Measurements from ENCODE around the gene CBARP. TPM values are rescaled to one million over a fixed set of nuclear protein-coding genes. Genes with fewer than 3 reads are reported as not detected.

Gene CBARP
- total and polyA plus RNA-seq, 2 of the 13 experiments (the other 11 are each of a cell fraction or from before 2014, with no cell fraction given) = 1.2 to 1.4 TPM

DNA sequence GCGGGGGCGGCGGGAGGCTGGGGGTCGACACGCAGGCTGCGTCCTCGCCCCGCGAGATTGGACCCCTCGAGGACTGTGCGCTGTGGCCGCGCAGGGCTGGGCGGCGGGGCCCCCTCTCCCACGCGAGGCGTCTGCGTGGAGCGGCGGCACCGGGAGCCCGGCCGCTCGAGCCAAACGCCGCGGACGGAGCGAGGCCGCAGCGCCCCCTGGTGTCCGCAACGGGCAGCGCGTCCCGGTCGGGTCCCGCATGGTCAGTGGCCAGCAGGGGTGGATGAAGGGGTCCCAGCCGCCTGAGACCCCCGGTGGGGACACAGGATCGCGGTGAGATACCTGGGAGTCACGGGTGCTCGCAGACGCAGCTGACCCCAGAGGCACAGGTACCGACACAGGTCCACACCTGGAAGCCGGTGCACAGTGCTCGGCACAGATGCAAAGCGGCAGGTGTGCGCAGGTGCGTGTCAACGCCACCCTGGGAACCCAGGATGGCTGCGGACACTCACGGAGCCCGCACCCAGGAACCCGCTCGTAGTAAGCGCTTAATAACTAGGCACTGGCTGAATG lies 29.2 kb upstream of the CBARP start (continued):
- TF ChIP-seq PRDM15 (CRISPR knock-in tag; IDR thresholded peaks at IDR 0.05) (no peak; the same call in 1 of the 2 replicates), PHF8 (CRISPR knock-in tag; IDR thresholded peaks at IDR 0.05) (no peak), FLYWCH1 (CRISPR knock-in tag; IDR thresholded peaks at IDR 0.05) (no peak), RBM39 (IDR thresholded peaks at IDR 0.05; ENCODE audit: low read depth, low read length, poor library complexity, severe bottlenecking) (no peak), ZNF24 (IDR thresholded peaks at IDR 0.05) (no peak; the same call in 1 of the 2 replicates), FOXK2 (IDR thresholded peaks at IDR 0.05) (no peak), IRF9 (CRISPR knock-in tag; IDR thresholded peaks at IDR 0.05; ENCODE audit: borderline replicate concordance) (0 out of 2 replicates have a peak, but pooled peaks have one; percentile 20), ZNF766 (CRISPR knock-in tag; IDR thresholded peaks at IDR 0.05; ENCODE audit: borderline replicate concordance) (no peak), NFE2L1 (CRISPR knock-in tag; IDR thresholded peaks at IDR 0.05; ENCODE audit: borderline replicate concordance) (no peak), TAF1 (CRISPR knock-in tag; IDR thresholded peaks at IDR 0.05) (no peak), RBM22 (optimal IDR thresholded peaks at IDR 0.05; ENCODE audit: low read length) (no peak), CCAR2 (optimal IDR thresholded peaks at IDR 0.05; ENCODE audit: low read depth, low read length) (no peak), SMC3 (IDR thresholded peaks at IDR 0.05; ENCODE audit: low read length) (peak; percentile 21; the same call in 1 of the 2 replicates), TGIF2 (CRISPR knock-in tag; IDR thresholded peaks at IDR 0.05) (no peak), CBX2 (IDR thresholded peaks at IDR 0.05; ENCODE audit: low read depth, low read length) (no peak), CBX2 (CRISPR knock-in tag; IDR thresholded peaks at IDR 0.05; ENCODE audit: low read depth) (no peak), LCORL (IDR thresholded peaks at IDR 0.05) (no peak), LCORL (CRISPR knock-in tag; IDR thresholded peaks at IDR 0.05) (no peak), ZNF101 (CRISPR knock-in tag; IDR thresholded peaks at IDR 0.05; ENCODE audit: borderline replicate concordance, low read depth) (no peak), GATA4 (IDR thresholded peaks at IDR 0.05; ENCODE audit: borderline replicate concordance, low read depth) (no peak), ZNF839 (CRISPR knock-in tag; IDR thresholded peaks at IDR 0.05; ENCODE audit: borderline replicate concordance) (no peak), DPF2 (CRISPR knock-in tag; IDR thresholded peaks at IDR 0.05; ENCODE audit: borderline replicate concordance, low read depth) (no peak), DNMT1 (CRISPR knock-in tag; IDR thresholded peaks at IDR 0.05) (0 out of 2 replicates have a peak, but pooled peaks have one; percentile 37)
- TF ChIP-seq, protein P1, sequence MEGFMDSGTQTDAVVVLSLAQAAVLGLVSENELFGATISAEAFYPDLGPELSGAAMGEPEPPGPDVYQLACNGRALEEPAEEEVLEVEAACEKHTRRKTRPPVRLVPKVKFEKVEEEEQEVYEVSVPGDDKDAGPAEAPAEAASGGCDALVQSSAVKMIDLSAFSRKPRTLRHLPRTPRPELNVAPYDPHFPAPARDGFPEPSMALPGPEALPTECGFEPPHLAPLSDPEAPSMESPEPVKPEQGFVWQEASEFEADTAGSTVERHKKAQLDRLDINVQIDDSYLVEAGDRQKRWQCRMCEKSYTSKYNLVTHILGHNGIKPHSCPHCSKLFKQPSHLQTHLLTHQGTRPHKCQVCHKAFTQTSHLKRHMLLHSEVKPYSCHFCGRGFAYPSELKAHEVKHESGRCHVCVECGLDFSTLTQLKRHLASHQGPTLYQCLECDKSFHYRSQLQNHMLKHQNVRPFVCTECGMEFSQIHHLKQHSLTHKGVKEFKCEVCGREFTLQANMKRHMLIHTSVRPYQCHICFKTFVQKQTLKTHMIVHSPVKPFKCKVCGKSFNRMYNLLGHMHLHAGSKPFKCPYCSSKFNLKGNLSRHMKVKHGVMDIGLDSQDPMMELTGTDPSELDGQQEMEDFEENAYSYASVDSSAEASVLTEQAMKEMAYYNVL (CRISPR knock-in tag; IDR thresholded peaks at IDR 0.05; ENCODE audit: borderline replicate concordance) = no peak
